ENCODE measurements around the gene CLIC6.

Gene CLIC6

GRCh38 chr21:34730756-34731445, 62.1 kb downstream of the CLIC6 start:
- FAIRE-seq = no peak

GRCh38 chr21:34732388-34732821, 63.6 kb downstream of the CLIC6 start:
- FAIRE-seq = no peak

- no peak for FAIRE-seq
These were observed 65.1 kb downstream of the CLIC6 start for GRCh38 chr21:34733852-34734251.

- FAIRE-seq = no peak
These were observed 65.9 kb downstream of the CLIC6 start for GRCh38 chr21:34734696-34735095.

- FAIRE-seq = no peak
These were observed 67.5 kb downstream of the CLIC6 start for GRCh38 chr21:34736116-34736874.

- FAIRE-seq = no peak
These were observed 68.3 kb downstream of the CLIC6 start for GRCh38 chr21:34737115-34737514.

- no peak for FAIRE-seq
These were observed 71.4 kb downstream of the CLIC6 start for GRCh38 chr21:34740198-34740597.

GRCh38 chr21:34743285-34743684, 74.5 kb downstream of the CLIC6 start:
- FAIRE-seq = no peak

GRCh38 chr21:34743831-34744230, 75.0 kb downstream of the CLIC6 start:
- no peak for FAIRE-seq

- no peak for FAIRE-seq
These were observed 76.0 kb downstream of the CLIC6 start for GRCh38 chr21:34744801-34745200.

GRCh38 chr21:34745557-34746255, 76.9 kb downstream of the CLIC6 start:
- no peak for FAIRE-seq

GRCh38 chr21:34748862-34749261, 80.1 kb downstream of the CLIC6 start:
- FAIRE-seq = no peak

- no peak for FAIRE-seq
These were observed 86.2 kb downstream of the CLIC6 start for GRCh38 chr21:34754690-34755647.

GRCh38 chr21:34761758-34762330, 93.0 kb downstream of the CLIC6 start:
- FAIRE-seq = no peak

- no peak for FAIRE-seq
These were observed 94.0 kb downstream of the CLIC6 start for GRCh38 chr21:34762786-34763185.

- FAIRE-seq = no peak
These were observed 96.0 kb downstream of the CLIC6 start for GRCh38 chr21:34764715-34765284.

GRCh38 chr21:34765619-34766018, 96.8 kb downstream of the CLIC6 start:
- FAIRE-seq = no peak

- FAIRE-seq = no peak
These were observed 98.1 kb downstream of the CLIC6 start for GRCh38 chr21:34766862-34767261.
